ENCODE data around the gene HDAC9.
"Not testable (repeated sequence)": the region's sequence is repeated elsewhere in the genome, so short reads cannot be mapped to it uniquely, and the experiment has no call there.

HDAC9 gene

GRCh38 chr7:18903695-18904094, 408.1 kb downstream of the HDAC9 start:
- DNase-seq, result no peak

GRCh38 chr7:18905316-18905943, 409.9 kb downstream of the HDAC9 start:
- no peak for DNase-seq

GRCh38 chr7:18906901-18907300, 411.4 kb downstream of the HDAC9 start:
- no peak for DNase-seq

GRCh38 chr7:18913106-18913505, 417.6 kb downstream of the HDAC9 start:
- no peak for DNase-seq

GRCh38 chr7:18916826-18917225, 421.3 kb downstream of the HDAC9 start:
- DNase-seq, result no peak

GRCh38 chr7:18927134-18927533, 431.6 kb downstream of the HDAC9 start:
- DNase-seq, result no peak

- DNase-seq, result no peak
These were observed 440.7 kb downstream of the HDAC9 start for GRCh38 chr7:18936265-18936664.

- DNase-seq, result no peak
These were observed 444.4 kb downstream of the HDAC9 start for GRCh38 chr7:18939771-18940592.

GRCh38 chr7:18940593-18941134, 445.1 kb downstream of the HDAC9 start:
- no peak for DNase-seq

GRCh38 chr7:18941207-18941606, 445.7 kb downstream of the HDAC9 start:
- DNase-seq, result no peak

GRCh38 chr7:18948521-18948920, 453.0 kb downstream of the HDAC9 start:
- no peak for DNase-seq

- DNase-seq, result no peak
These were observed 457.3 kb downstream of the HDAC9 start for GRCh38 chr7:18952846-18953245.

- no peak for DNase-seq
These were observed 463.1 kb downstream of the HDAC9 start for GRCh38 chr7:18958627-18959026.

- no peak for DNase-seq
These were observed 465.2 kb downstream of the HDAC9 start for GRCh38 chr7:18960725-18961124.

GRCh38 chr7:18962031-18962430, 466.5 kb downstream of the HDAC9 start:
- no peak for DNase-seq

- no peak for DNase-seq
These were observed 470.1 kb downstream of the HDAC9 start for GRCh38 chr7:18965657-18966056.

- not testable (repeated sequence) for DNase-seq
These were observed 472.2 kb downstream of the HDAC9 start for GRCh38 chr7:18967755-18968154.

GRCh38 chr7:18971839-18972238, 476.3 kb downstream of the HDAC9 start:
- no peak for DNase-seq

GRCh38 chr7:18974803-18975202, 479.3 kb downstream of the HDAC9 start:
- DNase-seq, result no peak

GRCh38 chr7:18975276-18975675, 479.7 kb downstream of the HDAC9 start:
- DNase-seq, result no peak

- no peak for DNase-seq
These were observed 480.2 kb downstream of the HDAC9 start for GRCh38 chr7:18975689-18976280.

GRCh38 chr7:18976715-18977471, 481.3 kb downstream of the HDAC9 start:
- DNase-seq, result no peak

GRCh38 chr7:18978108-18978495, 482.6 kb downstream of the HDAC9 start:
- no peak for DNase-seq
